Stimulated activated CD4-positive, alpha-beta T cell treated with anti-CD3 and anti-CD28 coated beads, Interleukin-12 subunit alpha, Interleukin-12 subunit beta, amount 100 ng/mL, for 48 hours (primary cell): ENCODE results near the gene GADD45B.
"Not testable (repeated sequence)": the region's sequence is repeated elsewhere in the genome, so short reads cannot be mapped to it uniquely, and the experiment has no call there.

Source experiments
- DNase-seq, 3 donors: peaks; one replicate each; pipeline ENCODE4 v3.0.0-alpha.2; 2020; ENCODE audit warnings: low read depth in 2 of 3, low spot score in 1 of 3

The GADD45B gene

GRCh38 chr19:2512523-2513431 lies 36.9 kb downstream of the GADD45B start:
- DNase-seq, result no peak

DNA sequence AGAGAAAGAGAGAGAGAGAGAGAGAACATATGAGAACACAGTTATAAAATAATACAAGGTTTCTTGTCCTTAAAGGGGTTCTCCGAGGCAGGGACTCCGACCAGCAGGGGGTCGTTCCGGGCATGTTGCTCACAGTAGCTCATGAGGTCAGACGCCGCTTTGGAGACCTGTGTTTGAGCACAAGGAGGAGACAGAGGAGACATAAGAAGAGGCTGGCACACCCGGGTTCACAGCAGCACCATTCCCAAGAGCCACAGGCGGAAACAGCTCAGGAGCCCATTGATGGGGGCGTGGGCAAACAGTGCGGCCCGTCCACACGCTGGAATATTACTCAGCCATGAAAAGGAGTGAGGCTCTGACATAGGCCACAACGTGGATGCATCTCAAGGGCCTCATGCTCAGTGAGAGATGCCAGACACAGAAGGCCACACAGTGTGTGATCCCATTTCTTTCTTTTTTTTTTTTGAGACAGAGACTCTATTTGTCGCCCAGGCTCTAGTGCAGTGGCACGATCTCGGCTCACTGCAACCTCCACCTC lies 39.1 kb downstream of the GADD45B start:
- DNase-seq, result no peak

- DNase-seq, result no peak
Measured at GRCh38 chr19:2516727-2517126, 40.8 kb downstream of the GADD45B start.

DNA sequence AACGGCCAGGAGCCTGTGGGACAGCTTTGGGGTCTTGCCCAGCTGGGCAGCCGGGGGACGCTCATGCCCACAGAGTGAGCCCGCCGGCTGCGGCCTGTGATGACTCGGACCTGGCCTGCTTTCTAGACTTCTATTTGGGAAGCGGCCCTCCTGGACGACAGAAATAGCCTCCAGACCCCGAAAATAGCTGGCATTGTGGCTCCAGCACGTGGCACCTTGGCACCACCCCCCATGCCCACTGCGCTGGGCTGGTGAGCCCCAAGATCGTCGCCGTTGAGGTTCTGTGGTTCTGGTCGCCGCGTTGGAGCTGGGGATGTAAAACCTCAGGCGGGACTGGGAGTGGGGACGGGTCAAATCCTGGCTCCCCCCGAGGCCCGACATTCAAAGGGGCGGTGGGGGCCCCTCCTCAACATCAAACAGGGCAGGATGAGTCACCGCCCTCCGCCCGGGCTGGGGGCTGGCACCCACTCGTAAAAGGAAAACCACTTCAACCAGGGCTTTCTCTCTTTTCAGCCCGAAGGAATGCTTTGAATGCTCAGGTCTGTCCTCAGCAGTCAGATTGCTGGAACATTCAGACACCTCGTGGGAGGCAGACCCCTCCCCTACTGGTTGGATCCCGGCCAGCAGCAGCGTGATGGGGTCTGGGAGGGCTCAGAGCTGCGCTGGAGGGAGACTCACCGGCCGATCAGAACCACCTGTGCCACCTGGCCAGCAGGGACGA lies 42.1 kb downstream of the GADD45B start:
- no peak for DNase-seq

GRCh38 chr19:2518856-2519255 lies 42.9 kb downstream of the GADD45B start:
- DNase-seq, result not testable (repeated sequence)

- no peak for DNase-seq
Measured at GRCh38 chr19:2519482-2519881, 43.6 kb downstream of the GADD45B start.

DNA sequence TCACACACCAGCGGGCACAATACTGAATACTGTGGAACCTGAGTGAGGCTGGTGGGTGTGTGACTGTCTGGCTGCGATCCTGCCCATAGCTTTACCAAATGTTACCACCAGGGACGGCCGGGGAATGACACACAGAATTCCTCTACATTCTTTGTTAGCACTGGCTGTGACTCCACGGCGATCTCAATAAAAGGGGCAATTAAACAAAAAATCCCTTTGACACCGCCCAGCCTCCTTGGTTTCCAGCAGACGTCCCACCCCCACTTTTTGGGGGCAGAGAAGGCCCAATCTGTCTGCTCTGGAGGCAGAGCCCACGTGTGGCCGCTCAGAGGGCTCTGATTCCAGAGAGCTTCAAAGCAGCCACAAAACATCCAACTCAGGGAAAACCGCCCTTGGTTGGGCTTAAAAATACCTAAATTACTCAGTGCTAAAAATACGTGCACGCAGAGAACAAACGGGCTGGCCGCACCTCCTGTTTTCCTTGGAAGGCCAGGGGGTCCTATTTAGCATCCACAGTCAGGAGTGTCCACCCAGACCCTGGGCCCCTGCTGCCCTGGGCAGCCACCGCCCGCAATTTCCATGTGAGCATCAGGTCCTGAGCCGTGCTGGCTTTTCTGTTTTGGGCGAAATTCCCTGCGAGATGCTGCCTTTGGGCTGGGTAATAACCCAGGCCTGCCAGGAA lies 47.8 kb downstream of the GADD45B start:
- no peak for DNase-seq

- no peak for DNase-seq
Measured at GRCh38 chr19:2524361-2524839, 48.5 kb downstream of the GADD45B start.

GRCh38 chr19:2524840-2525723 lies 49.2 kb downstream of the GADD45B start:
- DNase-seq, result no peak

- DNase-seq, result no peak
Measured at GRCh38 chr19:2527171-2527570, 51.2 kb downstream of the GADD45B start.

DNA sequence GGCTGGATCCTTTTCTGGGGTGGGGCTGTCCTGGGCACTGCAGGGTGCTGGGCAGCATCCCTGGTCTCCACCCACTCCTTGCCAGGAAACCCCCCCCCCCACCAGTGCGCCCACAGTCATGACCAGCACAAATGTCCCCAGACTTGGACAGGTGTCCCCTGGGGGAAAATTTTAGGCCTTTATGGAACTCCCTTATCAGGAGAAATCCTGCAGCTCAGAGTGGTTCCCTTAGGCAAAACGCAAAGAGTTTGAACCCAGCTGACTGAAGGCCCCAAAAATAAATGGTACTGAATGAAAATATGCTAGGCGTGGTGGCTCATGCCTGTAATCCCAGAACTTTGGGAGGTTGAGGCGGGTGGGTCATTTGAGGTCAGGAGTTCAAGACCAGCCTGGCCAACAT lies 51.8 kb downstream of the GADD45B start:
- DNase-seq, result no peak
